ENCODE results near the gene BTNL8. TPM values are rescaled to one million over a fixed set of nuclear protein-coding genes. Genes with fewer than 3 reads are reported as not detected.
"Not testable (repeated sequence)": the region's sequence is repeated elsewhere in the genome, so short reads cannot be mapped to it uniquely, and the experiment has no call there.

The BTNL8 gene
- total and polyA plus RNA-seq, 2 donors: 0.24 to 0.46 TPM

GRCh38 chr5:180873615-180874520 lies 25.1 kb upstream of the BTNL8 start:
- Histone ChIP-seq H3K36me3 (ENCODE audit: control insufficient read depth in 2 of 2, insufficient read depth in 2 of 2, low read length in 1 of 2) (no peaks in the 10 kb centered on the region), H3K4me1 (ENCODE audit: control insufficient read depth in 2 of 2, insufficient read depth in 2 of 2, low read length in 2 of 2) (no peaks in the 10 kb centered on the region), H3K27me3 (ENCODE audit: control insufficient read depth in 2 of 2, insufficient read depth in 1 of 2, low read length in 1 of 2) (peaks cover 0 to 10% of the 10 kb centered on the region in 2 donors), H3K9me3 (ENCODE audit: control insufficient read depth in 2 of 2, insufficient read depth in 1 of 2, low read length in 1 of 2) (peaks cover 0 to 2% of the 10 kb centered on the region in 2 donors), H3K27ac (ENCODE audit: low read depth in 1 of 2, low read length in 1 of 2) (no peak overlapping the region), H3K4me3 (ENCODE audit: low read length in 2 of 2) (no peak overlapping the region)
- no peak for DNase-seq (ENCODE audit: low read depth in 6 of 9, low spot score in 9 of 9)
- 74% methylated on average over 13 of the region's 13 CpGs for WGBS

GRCh38 chr5:180874804-180875582 lies 24.0 kb upstream of the BTNL8 start:
- H3K4me1 ChIP-seq (ENCODE audit: control insufficient read depth in 2 of 2, insufficient read depth in 2 of 2, low read length in 2 of 2): no peaks in the 10 kb centered on the region

GRCh38 chr5:180875860-180876426 lies 23.0 kb upstream of the BTNL8 start:
- no peak for DNase-seq (ENCODE audit: low read depth in 6 of 9, low spot score in 9 of 9)
- Histone ChIP-seq H3K9me3 (ENCODE audit: control insufficient read depth in 2 of 2, insufficient read depth in 1 of 2, low read length in 1 of 2) (peaks cover 0 to 2% of the 10 kb centered on the region in 2 donors), H3K4me3 (ENCODE audit: low read length in 2 of 2) (no peak overlapping the region), H3K36me3 (ENCODE audit: control insufficient read depth in 2 of 2, insufficient read depth in 2 of 2, low read length in 1 of 2) (no peaks in the 10 kb centered on the region), H3K27ac (ENCODE audit: low read depth in 1 of 2, low read length in 1 of 2) (no peak overlapping the region), H3K27me3 (ENCODE audit: control insufficient read depth in 2 of 2, insufficient read depth in 1 of 2, low read length in 1 of 2) (peaks cover 0 to 8% of the 10 kb centered on the region in 2 donors), H3K4me1 (ENCODE audit: control insufficient read depth in 2 of 2, insufficient read depth in 2 of 2, low read length in 2 of 2) (no peaks in the 10 kb centered on the region)
- 86% methylated on average over 10 of the region's 10 CpGs for WGBS

More at GRCh38 chr5:180874804-180875582, 24.0 kb upstream of the BTNL8 start:
- no peak overlapping the region for H3K4me3 ChIP-seq (ENCODE audit: low read length in 2 of 2)
- 92% methylated on average over 12 of the region's 12 CpGs for WGBS
- no peaks in the 10 kb centered on the region for H3K36me3 ChIP-seq (ENCODE audit: control insufficient read depth in 2 of 2, insufficient read depth in 2 of 2, low read length in 1 of 2)
- H3K27ac ChIP-seq (ENCODE audit: low read depth in 1 of 2, low read length in 1 of 2): no peak overlapping the region
- peaks cover 0 to 9% of the 10 kb centered on the region in 2 donors for H3K27me3 ChIP-seq (ENCODE audit: control insufficient read depth in 2 of 2, insufficient read depth in 1 of 2, low read length in 1 of 2)
- peaks cover 0 to 2% of the 10 kb centered on the region in 2 donors for H3K9me3 ChIP-seq (ENCODE audit: control insufficient read depth in 2 of 2, insufficient read depth in 1 of 2, low read length in 1 of 2)
- DNase-seq (ENCODE audit: low read depth in 6 of 9, low spot score in 9 of 9): no peak

GRCh38 chr5:180885845-180886529 lies 13.0 kb upstream of the BTNL8 start:
- H3K36me3 ChIP-seq (ENCODE audit: control insufficient read depth in 2 of 2, insufficient read depth in 2 of 2, low read length in 1 of 2); H3K27me3 ChIP-seq (ENCODE audit: control insufficient read depth in 2 of 2, insufficient read depth in 1 of 2, low read length in 1 of 2); DNase-seq (ENCODE audit: low read depth in 6 of 9, low spot score in 9 of 9); H3K4me1 ChIP-seq (ENCODE audit: control insufficient read depth in 2 of 2, insufficient read depth in 2 of 2, low read length in 2 of 2); H3K27ac ChIP-seq (ENCODE audit: low read depth in 1 of 2, low read length in 1 of 2); H3K9me3 ChIP-seq (ENCODE audit: control insufficient read depth in 2 of 2, insufficient read depth in 1 of 2, low read length in 1 of 2); H3K4me3 ChIP-seq (ENCODE audit: low read length in 2 of 2): not testable (repeated sequence)
- WGBS: 74% methylated on average over 11 of the region's 11 CpGs

GRCh38 chr5:180889381-180889780 lies 9.6 kb upstream of the BTNL8 start:
- H3K4me3 ChIP-seq (ENCODE audit: low read length in 2 of 2): no peak overlapping the region
- no peaks in the 10 kb centered on the region for H3K27me3 ChIP-seq (ENCODE audit: control insufficient read depth in 2 of 2, insufficient read depth in 1 of 2, low read length in 1 of 2)
- WGBS: 72% methylated on average over 7 of the region's 7 CpGs
- no peaks in the 10 kb centered on the region for H3K36me3 ChIP-seq (ENCODE audit: control insufficient read depth in 2 of 2, insufficient read depth in 2 of 2, low read length in 1 of 2)
- no peaks in the 10 kb centered on the region for H3K4me1 ChIP-seq (ENCODE audit: control insufficient read depth in 2 of 2, insufficient read depth in 2 of 2, low read length in 2 of 2)
- H3K27ac ChIP-seq (ENCODE audit: low read depth in 1 of 2, low read length in 1 of 2): no peak overlapping the region
- no peaks in the 10 kb centered on the region for H3K9me3 ChIP-seq (ENCODE audit: control insufficient read depth in 2 of 2, insufficient read depth in 1 of 2, low read length in 1 of 2)
- no peak for DNase-seq (ENCODE audit: low read depth in 6 of 9, low spot score in 9 of 9)

GRCh38 chr5:180895330-180895729 lies 3.6 kb upstream of the BTNL8 start:
- not testable (repeated sequence) for H3K9me3 ChIP-seq (ENCODE audit: control insufficient read depth in 2 of 2, insufficient read depth in 1 of 2, low read length in 1 of 2); H3K27me3 ChIP-seq (ENCODE audit: control insufficient read depth in 2 of 2, insufficient read depth in 1 of 2, low read length in 1 of 2); H3K27ac ChIP-seq (ENCODE audit: low read depth in 1 of 2, low read length in 1 of 2); H3K4me1 ChIP-seq (ENCODE audit: control insufficient read depth in 2 of 2, insufficient read depth in 2 of 2, low read length in 2 of 2); H3K4me3 ChIP-seq (ENCODE audit: low read length in 2 of 2); DNase-seq (ENCODE audit: low read depth in 6 of 9, low spot score in 9 of 9); H3K36me3 ChIP-seq (ENCODE audit: control insufficient read depth in 2 of 2, insufficient read depth in 2 of 2, low read length in 1 of 2)
- 100% methylated on average over 1 of the region's 1 CpG for WGBS

GRCh38 chr5:180900178-180900577 lies 1.2 kb downstream of the BTNL8 start:
- Histone ChIP-seq H3K9me3 (ENCODE audit: control insufficient read depth in 2 of 2, insufficient read depth in 1 of 2, low read length in 1 of 2) (no peaks in the 10 kb centered on the region), H3K36me3 (ENCODE audit: control insufficient read depth in 2 of 2, insufficient read depth in 2 of 2, low read length in 1 of 2) (no peaks in the 10 kb centered on the region), H3K4me3 (ENCODE audit: low read length in 2 of 2) (no peak overlapping the region), H3K27ac (ENCODE audit: low read depth in 1 of 2, low read length in 1 of 2) (no peak overlapping the region), H3K4me1 (ENCODE audit: control insufficient read depth in 2 of 2, insufficient read depth in 2 of 2, low read length in 2 of 2) (no peaks in the 10 kb centered on the region), H3K27me3 (ENCODE audit: control insufficient read depth in 2 of 2, insufficient read depth in 1 of 2, low read length in 1 of 2) (no peaks in the 10 kb centered on the region)
- 70% methylated on average over 5 of the region's 5 CpGs for WGBS
- DNase-seq (ENCODE audit: low read depth in 6 of 9, low spot score in 9 of 9): no peak

- Histone ChIP-seq H3K4me3 (ENCODE audit: low read length in 2 of 2) (no peak overlapping the region), H3K9me3 (ENCODE audit: control insufficient read depth in 2 of 2, insufficient read depth in 1 of 2, low read length in 1 of 2) (no peaks in the 10 kb centered on the region), H3K27me3 (ENCODE audit: control insufficient read depth in 2 of 2, insufficient read depth in 1 of 2, low read length in 1 of 2) (no peaks in the 10 kb centered on the region), H3K27ac (ENCODE audit: low read depth in 1 of 2, low read length in 1 of 2) (no peak overlapping the region), H3K4me1 (ENCODE audit: control insufficient read depth in 2 of 2, insufficient read depth in 2 of 2, low read length in 2 of 2) (no peaks in the 10 kb centered on the region), H3K36me3 (ENCODE audit: control insufficient read depth in 2 of 2, insufficient read depth in 2 of 2, low read length in 1 of 2) (no peaks in the 10 kb centered on the region)
- 87% methylated on average over 7 of the region's 7 CpGs for WGBS
- no peak for DNase-seq (ENCODE audit: low read depth in 6 of 9, low spot score in 9 of 9)
These were observed 2.5 kb downstream of the BTNL8 start for GRCh38 chr5:180901319-180902009.

All from thymus (tissue), 11 donors.